ENCODE results near the gene GALNTL6.
"Not testable (repeated sequence)": the region's sequence is repeated elsewhere in the genome, so short reads cannot be mapped to it uniquely, and the experiment has no call there.

The GALNTL6 gene

GRCh38 chr4:172777729-172778431 lies 964.7 kb downstream of the GALNTL6 start:
- no peak for DNase-seq

DNA sequence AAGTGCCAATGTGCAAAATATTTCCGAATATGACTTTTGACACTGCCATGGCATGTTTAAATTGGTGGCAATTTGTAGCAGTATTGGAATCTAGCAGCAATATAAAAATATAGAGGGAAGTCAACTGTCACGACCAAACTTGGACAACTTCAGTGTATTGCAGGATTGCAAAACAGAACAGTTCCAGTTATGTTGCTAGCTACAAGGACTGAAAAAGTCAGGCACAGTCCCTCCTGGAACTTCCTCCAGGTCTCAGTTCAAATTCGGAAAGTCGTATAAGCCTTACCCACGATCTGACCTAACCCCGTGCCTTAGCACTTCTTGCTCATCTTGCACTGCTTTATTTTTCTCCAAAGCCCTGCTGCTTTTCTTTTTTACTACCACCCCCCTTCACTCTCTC lies 965.4 kb downstream of the GALNTL6 start:
- no peak for DNase-seq

DNA sequence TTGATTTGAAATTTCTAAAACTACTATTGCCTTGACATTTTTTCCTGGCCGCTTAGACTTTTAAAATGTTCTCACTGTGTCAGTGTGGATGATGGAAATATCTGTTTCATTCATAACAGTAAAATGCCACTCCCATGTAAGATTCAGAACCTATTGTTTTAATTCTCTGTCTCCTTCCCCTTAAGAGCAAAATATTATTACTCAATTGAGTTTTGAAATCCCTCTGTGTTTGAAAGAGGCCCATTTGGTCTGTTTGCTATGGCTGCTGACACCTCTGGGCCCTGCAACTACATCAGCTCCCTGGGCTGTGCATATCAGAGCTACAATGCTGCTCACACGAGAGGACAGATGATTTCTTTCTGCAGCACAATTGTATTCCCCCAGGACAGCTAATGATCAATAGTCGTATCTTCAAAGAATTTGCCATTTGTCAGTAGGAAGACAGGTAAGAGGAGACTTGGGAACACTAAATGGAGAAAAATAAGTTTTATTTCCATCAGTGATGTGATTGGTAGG lies 967.4 kb downstream of the GALNTL6 start:
- no peak for DNase-seq

DNA sequence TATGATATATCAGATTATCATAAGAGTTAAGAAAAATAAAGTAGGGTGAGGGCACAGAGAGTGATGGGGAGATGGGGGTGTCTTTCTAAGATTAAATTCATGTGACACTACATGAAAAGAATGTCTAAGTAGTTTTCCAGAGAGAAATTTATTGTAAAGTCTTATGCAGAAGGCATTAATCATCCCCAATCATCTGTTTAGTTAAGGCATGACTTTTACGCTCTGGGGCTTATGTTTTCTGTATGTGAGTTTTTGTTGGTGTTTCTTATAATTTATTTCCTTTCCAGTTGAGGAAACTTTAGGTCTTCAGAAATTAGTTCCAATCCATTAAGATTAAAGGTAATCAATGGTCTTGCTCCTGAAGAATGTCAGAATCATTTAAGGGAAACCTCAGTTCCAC lies 972.4 kb downstream of the GALNTL6 start:
- DNase-seq: peak; percentile 10

- peak; percentile 52 for DNase-seq
Measured at GRCh38 chr4:172786039-172786792, 973.0 kb downstream of the GALNTL6 start.

DNA sequence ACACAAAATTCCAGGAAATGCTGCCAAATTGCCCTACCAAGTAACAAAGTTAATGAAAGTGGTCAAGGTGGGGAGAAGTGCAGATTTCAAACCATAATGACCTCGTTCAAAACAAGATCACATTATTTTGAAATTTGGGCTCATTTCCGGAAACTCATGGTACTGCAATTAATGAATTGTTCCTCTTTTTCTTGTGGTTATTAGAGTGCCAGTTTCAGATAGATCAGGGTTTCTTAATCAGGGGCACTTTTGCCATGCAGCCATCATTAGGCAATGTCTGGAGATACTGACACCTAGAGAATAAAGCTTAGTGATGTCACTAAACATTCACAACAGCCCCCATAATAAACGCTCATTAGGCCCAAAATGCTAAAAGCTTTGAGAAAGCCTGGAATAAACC lies 973.9 kb downstream of the GALNTL6 start:
- no peak for DNase-seq

- no peak for DNase-seq
Measured at GRCh38 chr4:172791841-172792240, 978.6 kb downstream of the GALNTL6 start.

DNA sequence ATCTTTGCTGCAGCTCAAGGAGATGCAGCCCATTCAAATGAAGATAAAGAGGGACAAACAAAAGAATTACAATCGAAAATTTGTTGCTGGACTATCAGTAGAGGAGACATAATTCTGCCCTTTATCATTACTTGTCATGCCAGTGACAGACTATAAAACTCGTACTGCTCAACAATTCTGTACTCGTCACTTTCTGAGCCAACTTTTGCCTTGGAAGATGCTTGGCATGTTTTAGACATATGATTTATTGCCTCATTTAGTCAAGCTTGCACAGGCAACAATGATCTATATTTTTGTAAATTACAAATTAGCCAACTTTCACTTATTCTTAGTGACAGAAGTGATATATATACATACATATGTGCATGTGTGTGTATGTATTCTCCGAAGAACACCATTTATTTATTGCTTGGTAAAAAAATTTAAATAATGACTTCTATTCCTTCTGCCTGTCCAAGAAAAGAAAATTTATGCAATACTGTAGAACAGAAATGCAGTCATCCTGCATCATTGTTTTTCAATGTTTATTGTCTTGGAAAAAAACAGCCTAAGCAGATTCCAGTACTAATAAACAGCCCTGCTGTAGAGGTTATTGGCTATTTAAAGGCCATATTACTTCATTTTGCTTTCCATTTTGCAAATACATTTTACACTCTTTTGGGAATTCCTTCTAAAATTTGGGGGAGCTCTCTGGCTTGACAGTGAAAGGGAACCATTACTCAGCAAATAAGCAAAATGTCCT lies 980.5 kb downstream of the GALNTL6 start:
- DNase-seq: no peak

DNA sequence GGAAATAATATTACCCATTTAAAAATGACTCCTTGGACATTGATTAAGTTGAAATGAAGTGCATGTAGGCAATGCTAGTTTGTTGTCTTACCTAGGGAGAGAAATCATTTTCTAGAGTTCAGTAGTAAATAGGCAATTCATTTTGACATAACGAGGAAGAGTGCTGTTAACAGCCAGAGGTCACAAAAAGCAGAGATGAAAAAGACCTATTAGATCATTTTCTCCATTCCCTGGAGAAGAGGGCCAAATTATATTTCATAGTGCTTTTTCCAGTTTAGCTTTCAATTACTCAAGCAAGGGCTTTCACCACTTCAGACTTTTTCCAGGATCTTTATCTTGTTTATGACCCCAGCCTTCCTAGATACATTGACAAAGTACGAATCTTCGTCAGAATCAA lies 981.1 kb downstream of the GALNTL6 start:
- DNase-seq: no peak

DNA sequence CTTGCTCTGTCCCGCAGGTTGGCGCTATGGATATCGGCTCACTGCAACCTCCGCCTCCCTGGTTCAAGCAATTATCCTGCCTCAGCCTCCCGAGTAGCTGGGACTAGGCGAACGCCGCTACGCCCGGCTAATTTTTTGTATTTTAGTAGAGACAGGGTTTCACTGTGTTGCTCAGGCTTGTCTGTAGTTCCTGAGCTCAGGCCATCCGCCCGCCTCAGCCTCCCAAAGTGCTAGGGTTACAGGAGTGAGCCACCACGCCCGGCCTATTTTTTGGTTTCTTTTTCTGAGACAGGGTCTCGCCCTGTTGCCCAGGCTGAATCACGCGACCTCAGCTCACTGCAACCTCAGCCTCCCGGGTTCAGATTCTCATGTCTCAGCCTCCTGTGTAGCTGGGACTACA lies 984.1 kb downstream of the GALNTL6 start:
- DNase-seq: not testable (repeated sequence)

DNA sequence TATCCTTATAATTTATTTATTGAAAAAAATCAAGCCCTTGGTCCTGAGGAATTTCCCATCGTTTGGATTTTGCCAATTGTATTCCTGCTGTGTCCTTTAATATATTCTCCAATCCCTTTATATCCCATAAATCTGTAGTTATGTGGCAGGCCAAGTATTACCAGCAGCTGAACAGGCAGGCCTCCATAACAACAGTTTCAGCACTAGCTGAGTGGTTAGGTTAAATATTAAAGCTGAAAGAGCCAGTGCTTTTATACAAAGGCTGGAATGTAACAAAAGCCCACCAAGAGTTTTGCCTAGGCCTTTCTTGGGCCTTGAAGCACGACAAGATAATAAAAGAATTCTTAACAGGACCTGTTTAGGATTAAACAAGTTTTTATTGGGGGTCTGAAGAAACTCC lies 988.8 kb downstream of the GALNTL6 start:
- no peak for DNase-seq

DNA sequence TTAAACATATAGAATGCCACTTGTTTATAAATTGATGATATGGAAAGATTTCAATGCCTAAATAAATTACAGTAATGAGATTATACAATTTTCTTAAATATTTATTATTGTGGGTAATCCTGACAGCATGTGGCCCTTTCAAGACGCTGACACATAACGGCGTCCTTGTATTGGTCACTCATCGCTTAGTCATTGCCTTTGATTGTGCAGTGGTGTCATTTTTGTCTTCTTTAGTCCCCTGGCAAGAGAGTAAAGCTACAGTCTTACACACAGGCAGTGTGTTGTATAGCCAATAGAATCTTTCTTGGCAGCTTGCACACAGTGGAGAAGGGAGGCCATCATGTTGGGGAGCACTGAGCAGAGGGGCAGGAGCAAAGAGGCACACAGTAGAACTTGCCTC lies 993.6 kb downstream of the GALNTL6 start:
- no peak for DNase-seq

- DNase-seq: no peak
Measured at GRCh38 chr4:172808196-172808595, 995.0 kb downstream of the GALNTL6 start.

GRCh38 chr4:172809319-172809718 lies 996.1 kb downstream of the GALNTL6 start:
- DNase-seq: no peak

GRCh38 chr4:172813359-172813923 lies 1000.2 kb downstream of the GALNTL6 start:
- peak; percentile 36 for DNase-seq

- no peak for DNase-seq
Measured at GRCh38 chr4:172815499-172816164, 1002.4 kb downstream of the GALNTL6 start.

- no peak for DNase-seq
Measured at GRCh38 chr4:172818901-172819300, 1005.7 kb downstream of the GALNTL6 start.

DNA sequence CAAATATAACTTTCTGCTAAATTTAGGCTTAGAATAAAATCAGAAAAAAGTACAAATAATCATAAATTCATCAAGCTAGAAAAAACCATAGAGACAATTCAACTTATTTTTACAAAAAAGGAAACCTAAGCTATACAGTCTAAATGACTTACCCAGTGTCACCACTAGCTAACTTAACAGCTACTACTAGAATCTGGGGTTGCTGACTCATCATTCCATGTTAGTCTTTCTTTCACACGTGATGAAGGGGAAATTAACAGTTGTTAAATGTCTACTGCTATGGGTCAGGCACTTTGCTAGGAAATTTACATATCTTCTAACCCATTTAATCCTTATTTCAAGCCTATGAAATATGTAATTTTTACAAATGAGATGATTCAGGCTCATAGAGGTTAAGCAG lies 1006.1 kb downstream of the GALNTL6 start:
- DNase-seq: no peak

- no peak for DNase-seq
Measured at GRCh38 chr4:172822331-172822730, 1009.1 kb downstream of the GALNTL6 start.

- peak; percentile 73 for DNase-seq
Measured at GRCh38 chr4:172826346-172826745, 1013.1 kb downstream of the GALNTL6 start.

- DNase-seq: peak; percentile 20
Measured at GRCh38 chr4:172826861-172827260, 1013.7 kb downstream of the GALNTL6 start.

DNA sequence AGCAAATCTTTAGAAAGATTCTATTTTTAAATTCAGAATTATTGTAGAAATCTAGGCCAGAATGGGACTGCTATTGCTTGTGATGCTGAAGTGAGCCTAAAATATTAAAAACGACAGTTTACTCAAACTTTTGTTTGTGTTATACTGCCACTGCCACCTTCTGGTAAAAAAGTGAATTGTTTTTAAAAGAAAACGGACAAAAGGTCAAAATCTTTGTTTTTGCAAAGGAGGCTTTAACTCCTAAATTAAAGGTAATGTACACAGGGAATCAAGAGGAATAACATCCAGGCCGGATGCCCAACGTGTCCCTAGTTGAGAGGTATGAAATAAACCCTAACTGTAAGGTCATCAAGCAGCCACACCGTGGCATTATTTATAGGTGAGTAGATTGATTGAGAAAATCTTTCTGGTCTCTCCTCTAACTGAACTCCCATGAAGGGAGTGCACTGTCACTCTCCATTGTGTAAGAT lies 1017.1 kb downstream of the GALNTL6 start:
- peak; percentile 36 for DNase-seq

GRCh38 chr4:172836661-172837060 lies 1023.5 kb downstream of the GALNTL6 start:
- DNase-seq: no peak

All from fibroblast of upper back skin (primary cell).